H9 (cell line): ENCODE data around the gene PWWP2B. TPM values are rescaled to one million over a fixed set of nuclear protein-coding genes. Genes with fewer than 3 reads are reported as not detected.

Experiments used
- DNase-seq: peaks from one replicate; pipeline ENCODE4 v3.0.0-alpha.2; 2017
- H2AFZ ChIP-seq: one replicate; pipeline ENCODE4 v1.6.1; 2013; ENCODE audit warnings: mild to moderate bottlenecking, low read length, control low read depth, moderate library complexity
- H2AK5ac ChIP-seq: 2 replicates; pipeline ENCODE4 v1.6.1; 2013; ENCODE audit warnings: low read length, control low read depth, mixed read lengths; ENCODE audit not compliant: insufficient read length
- H2BK120ac ChIP-seq: one replicate; pipeline ENCODE4 v1.6.1; 2013; ENCODE audit warnings: low read depth, mild to moderate bottlenecking, low read length, control low read depth, inconsistent platforms; ENCODE audit not compliant: poor library complexity, severe bottlenecking
- H2BK12ac ChIP-seq: 2 replicates; pipeline ENCODE4 v1.6.1; 2013; ENCODE audit warnings: low read length, control low read depth, mixed read lengths, low read depth; ENCODE audit not compliant: insufficient read length
- H2BK15ac ChIP-seq: 2 replicates; pipeline ENCODE4 v1.6.1; 2013; ENCODE audit warnings: low read depth, low read length, control low read depth
- H2BK20ac ChIP-seq: one replicate; pipeline ENCODE4 v1.6.1; 2013; ENCODE audit warnings: low read depth, mild to moderate bottlenecking, low read length, control low read depth, inconsistent platforms; ENCODE audit not compliant: poor library complexity, severe bottlenecking
- H2BK5ac ChIP-seq: 2 replicates; pipeline ENCODE4 v1.6.1; 2013; ENCODE audit warnings: low read length, control low read depth, mixed read lengths; ENCODE audit not compliant: insufficient read length
- H3K14ac ChIP-seq: 2 replicates; pipeline ENCODE4 v1.6.1; 2013; ENCODE audit warnings: low read length, control low read depth; ENCODE audit not compliant: insufficient read depth
- H3K18ac ChIP-seq: 2 replicates; pipeline ENCODE4 v1.6.1; 2013; ENCODE audit warnings: low read depth, mild to moderate bottlenecking, mixed read lengths, low read length, control low read depth; ENCODE audit not compliant: insufficient read length
- H3K23ac ChIP-seq: 2 replicates; pipeline ENCODE4 v1.6.1; 2013; ENCODE audit warnings: low read length, control low read depth, mixed read lengths, low read depth; ENCODE audit not compliant: insufficient read length
- H3K23me2 ChIP-seq: 2 replicates; pipeline ENCODE4 v1.6.1; 2013; ENCODE audit warnings: low read depth, mild to moderate bottlenecking, mixed read lengths, low read length, control low read depth; ENCODE audit not compliant: insufficient read length, poor library complexity, severe bottlenecking
- H3K27ac ChIP-seq: 2 replicates; pipeline ENCODE4 v1.5.1; 2013; ENCODE audit warnings: low read length, control low read depth, mixed read lengths, low read depth; ENCODE audit not compliant: insufficient read length
- H3K27me3 ChIP-seq: 2 replicates; pipeline ENCODE4 v1.6.1; 2013; ENCODE audit warnings: low read length, control low read depth, inconsistent platforms; ENCODE audit not compliant: insufficient read depth
- H3K4ac ChIP-seq: 2 replicates; pipeline ENCODE4 v1.6.1; 2013; ENCODE audit warnings: low read depth, mild to moderate bottlenecking, control low read depth, inconsistent platforms, low read length, moderate library complexity
- H3K4me1 ChIP-seq: 2 replicates; pipeline ENCODE4 v1.6.1; 2013; ENCODE audit warnings: low read length, control low read depth, inconsistent platforms; ENCODE audit not compliant: insufficient read depth
- H3K4me2 ChIP-seq: 2 replicates; pipeline ENCODE4 v1.6.1; 2013; ENCODE audit warnings: low read length, control low read depth, mixed read lengths; ENCODE audit not compliant: insufficient read length, insufficient read depth
- H3K56ac ChIP-seq: 2 replicates; pipeline ENCODE4 v1.6.1; 2013; ENCODE audit warnings: low read depth, mild to moderate bottlenecking, mixed read lengths, low read length, control low read depth; ENCODE audit not compliant: insufficient read length
- H3K79me1 ChIP-seq: 2 replicates; pipeline ENCODE4 v1.6.1; 2013; ENCODE audit warnings: low read depth, mild to moderate bottlenecking, moderate library complexity, low read length, control low read depth, inconsistent platforms; ENCODE audit not compliant: insufficient read depth, poor library complexity, severe bottlenecking
- H3K79me2 ChIP-seq: 2 replicates; pipeline ENCODE4 v1.6.1; 2013; ENCODE audit warnings: low read length, control low read depth, inconsistent platforms; ENCODE audit not compliant: insufficient read depth
- H3K9ac ChIP-seq: 2 replicates; pipeline ENCODE4 v1.6.1; 2013; ENCODE audit warnings: low read length, control low read depth, mixed read lengths; ENCODE audit not compliant: insufficient read length; ENCODE audit errors: extremely low read depth
- H3K9me3 ChIP-seq: one replicate; pipeline ENCODE4 v1.6.1; 2013; ENCODE audit warnings: low read depth, low read length, inconsistent platforms; ENCODE audit not compliant: control insufficient read depth
- H3T11ph ChIP-seq: one replicate; pipeline ENCODE4 v1.6.1; 2013; ENCODE audit warnings: mild to moderate bottlenecking, low read length, control low read depth, inconsistent platforms
- H4K20me1 ChIP-seq: one replicate; pipeline ENCODE4 v1.6.1; 2013; ENCODE audit not compliant: control insufficient read depth, insufficient read length, insufficient read depth
- H4K5ac ChIP-seq: 2 replicates; pipeline ENCODE4 v1.6.1; 2013; ENCODE audit warnings: low read depth, mild to moderate bottlenecking, mixed read lengths, low read length, control low read depth; ENCODE audit not compliant: insufficient read length
- H4K8ac ChIP-seq: replicated peaks from 2 replicates; pipeline ENCODE4 v1.6.1; 2013; ENCODE audit warnings: low read length, control low read depth, mixed read lengths, low read depth; ENCODE audit not compliant: insufficient read length
- H4K91ac ChIP-seq: 2 replicates; pipeline ENCODE4 v1.6.1; 2013; ENCODE audit warnings: low read depth, mild to moderate bottlenecking, moderate library complexity, mixed read lengths, low read length, control low read depth; ENCODE audit not compliant: insufficient read length
- H3K27ac Mint-ChIP-seq, 3 experiments: 2 replicates in 2 of 3; 3 replicates in 1 of 3; pipeline ENCODE4 v1.8.0; 2020 to 2021; ENCODE audit warnings: mixed read lengths in 3 of 3, mild to moderate bottlenecking in 1 of 3, moderate library complexity in 1 of 3
- H3K27me3 Mint-ChIP-seq: 2 replicates; pipeline ENCODE4 v1.8.0; 2021; ENCODE audit warnings: low read depth, mild to moderate bottlenecking, moderate library complexity, mixed read lengths
- H3K36me3 Mint-ChIP-seq, 3 experiments: 2 replicates in 2 of 3; 3 replicates in 1 of 3; pipeline ENCODE4 v1.8.0; 2020 to 2021; ENCODE audit warnings: low read depth in 3 of 3, mixed read lengths in 3 of 3; ENCODE audit not compliant: insufficient read depth in 1 of 3
- H3K4me1 Mint-ChIP-seq, 2 experiments: 2 replicates each; pipeline ENCODE4 v1.8.0; 2020; ENCODE audit warnings: mixed read lengths in 2 of 2
- H3K4me3 Mint-ChIP-seq, 2 experiments: 2 replicates in 1 of 2; 3 replicates in 1 of 2; pipeline ENCODE4 v1.8.0; 2020 to 2021; ENCODE audit warnings: mild to moderate bottlenecking in 2 of 2, mixed read lengths in 2 of 2, moderate library complexity in 1 of 2
- H3K9me3 Mint-ChIP-seq, 2 experiments: 2 replicates in 1 of 2; 3 replicates in 1 of 2; pipeline ENCODE4 v1.8.0; 2020; ENCODE audit warnings: mild to moderate bottlenecking in 2 of 2, mixed read lengths in 2 of 2, moderate library complexity in 1 of 2
- CTCF ChIP-seq: fragments of 200-600 bp; sonication (generic); conservative IDR thresholded peaks from 3 replicates; pipeline ENCODE4 v1.8.0; 2021; ENCODE audit warnings: antibody characterized with exemption, mild to moderate bottlenecking
- WGBS: extraction: QIAGEN DNeasy Blood & Tissue Kit; methylation state at CpG from one replicate; pipeline ENCODE4 v1.1.7; 2013; ENCODE audit warnings: missing lambda C conversion rate, low lambda C conversion rate, mixed read lengths; ENCODE audit not compliant: insufficient read length; ENCODE audit errors: extremely low coverage; 5-methylcytosine and 5-hydroxymethylcytosine counted together
- total RNA-seq: library from RNA; stranded (reverse); gene quantifications from 2 replicates; pipeline ENCODE4 v1.2.1, GENCODE V29; 2021

The PWWP2B gene
- total RNA-seq, 1 experiment from 2014 or later: 10.0 TPM

- TF ChIP-seq CTCF: no peak
- Mint-ChIP-seq H3K27ac (peak overlapping the region in 1 of 3 experiments; percentile 83; a peak in 3 of 7 replicates), H3K4me1 (peaks cover 9 to 15% of the 10 kb centered on the region in 2 experiments), H3K9me3 (peaks cover 0 to 4% of the 10 kb centered on the region in 2 experiments; a peak in 2 of 5 replicates), H3K27me3 (no peaks in the 10 kb centered on the region; the same call in 1 of the 2 replicates), H3K36me3 (no peaks in the 10 kb centered on the region; a peak in 1 of 7 replicates), H3K4me3 (no peak overlapping the region)
- H4K91ac ChIP-seq: no peak overlapping the region
- H3K4me1 ChIP-seq: no peaks in the 10 kb centered on the region; the same call in 1 of the 2 replicates
- no peak overlapping the region for H2BK120ac ChIP-seq
- no peak overlapping the region for H3K18ac ChIP-seq
- H3K79me1 ChIP-seq: no peaks in the 10 kb centered on the region
- no peak overlapping the region for H3K4ac ChIP-seq
- no peak overlapping the region for H3K56ac ChIP-seq
- H2BK15ac ChIP-seq: no peak overlapping the region
- H3K23me2 ChIP-seq: no peaks in the 10 kb centered on the region
- no peak overlapping the region for H3K9ac ChIP-seq
- no peak overlapping the region for H2AK5ac ChIP-seq
- no peak overlapping the region for H3K4me2 ChIP-seq
- no peak overlapping the region for H2BK12ac ChIP-seq
- H3K9me3 ChIP-seq: no peaks in the 10 kb centered on the region
- H3T11ph ChIP-seq: no peak overlapping the region
- H3K27ac ChIP-seq: no peak overlapping the region
- no peak overlapping the region for H4K5ac ChIP-seq
- peaks cover 5% of the 10 kb centered on the region for H4K20me1 ChIP-seq
- H3K23ac ChIP-seq: no peak overlapping the region
- no peak overlapping the region; the same call in 1 of the 2 replicates for H3K14ac ChIP-seq
- no peak overlapping the region for H2BK20ac ChIP-seq
- DNase-seq: no peak
- H2AFZ ChIP-seq: no peak overlapping the region
- no peak overlapping the region for H4K8ac ChIP-seq
- H2BK5ac ChIP-seq: no peak overlapping the region
- no peaks in the 10 kb centered on the region for H3K79me2 ChIP-seq
- H3K27me3 ChIP-seq: no peaks in the 10 kb centered on the region
- no CpG with 5 or more reads among the region's 25 CpGs for WGBS
Observed at GRCh38 chr10:132440791-132441565, 44.0 kb downstream of the PWWP2B start.
